GM13976 (cell line): Measurements from ENCODE around the gene RBM33.

Source experiments
- DNase-seq: peaks from one replicate; pipeline ENCODE4 v3.0.0; 2012; ENCODE audit warnings: low spot score
- CTCF ChIP-seq: IDR thresholded peaks from 2 replicates; pipeline ENCODE4 v1.5.1; 2012; ENCODE audit warnings: borderline replicate concordance, mild to moderate bottlenecking; ENCODE audit not compliant: insufficient read depth; ENCODE audit errors: extremely low read depth, missing control alignments, control extremely low read depth
- in situ Hi-C: fragments of 300-500 bp; cut with MboI; formaldehyde crosslinking; loops from one replicate; pipeline ENCODE4 v1.12.0; 2022; ENCODE audit warnings: low sequenced_read_pairs, mixed read lengths, inconsistent platforms; ENCODE audit not compliant: unreplicated experiment

The RBM33 gene

GRCh38 chr7:155759740-155760430 lies 115.4 kb downstream of the RBM33 start:
- TF ChIP-seq CTCF = no peak
- in situ Hi-C loops = loop anchor here (10.0 kb wide), 1 partner anchor 165 kb away; no protein-coding TSS in a partner anchor
- no peak for DNase-seq

- in situ Hi-C loops = no loop called here
- TF ChIP-seq CTCF = no peak
- no peak for DNase-seq
Measured at GRCh38 chr7:155761162-155761561, 116.7 kb downstream of the RBM33 start.

GRCh38 chr7:155762036-155762435 lies 117.6 kb downstream of the RBM33 start:
- TF ChIP-seq CTCF = no peak
- DNase-seq = no peak
- in situ Hi-C loops = no loop called here

DNA sequence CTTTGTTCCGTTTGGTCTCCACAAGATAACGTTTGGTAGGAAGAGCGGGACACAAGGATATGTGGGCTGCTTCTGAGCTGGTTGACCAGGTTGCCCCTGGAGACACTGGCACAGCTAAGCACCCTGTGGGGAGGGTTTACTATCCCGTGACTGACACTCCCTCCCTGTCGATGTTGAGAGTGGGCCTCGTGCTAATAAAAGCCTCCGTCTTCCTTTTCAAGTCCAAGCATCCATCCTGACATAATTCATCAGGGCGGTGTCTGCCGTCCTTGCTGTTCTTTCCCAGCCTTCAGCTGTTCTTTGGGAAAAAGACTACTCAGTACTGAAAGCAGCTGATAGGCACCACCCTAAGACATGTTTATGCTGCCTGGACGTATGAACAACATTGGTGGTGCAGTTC lies 118.2 kb downstream of the RBM33 start:
- in situ Hi-C loops = no loop called here
- no peak for TF ChIP-seq CTCF
- DNase-seq = no peak

GRCh38 chr7:155763122-155763521 lies 118.7 kb downstream of the RBM33 start:
- no peak for TF ChIP-seq CTCF
- DNase-seq = no peak
- in situ Hi-C loops = no loop called here

DNA sequence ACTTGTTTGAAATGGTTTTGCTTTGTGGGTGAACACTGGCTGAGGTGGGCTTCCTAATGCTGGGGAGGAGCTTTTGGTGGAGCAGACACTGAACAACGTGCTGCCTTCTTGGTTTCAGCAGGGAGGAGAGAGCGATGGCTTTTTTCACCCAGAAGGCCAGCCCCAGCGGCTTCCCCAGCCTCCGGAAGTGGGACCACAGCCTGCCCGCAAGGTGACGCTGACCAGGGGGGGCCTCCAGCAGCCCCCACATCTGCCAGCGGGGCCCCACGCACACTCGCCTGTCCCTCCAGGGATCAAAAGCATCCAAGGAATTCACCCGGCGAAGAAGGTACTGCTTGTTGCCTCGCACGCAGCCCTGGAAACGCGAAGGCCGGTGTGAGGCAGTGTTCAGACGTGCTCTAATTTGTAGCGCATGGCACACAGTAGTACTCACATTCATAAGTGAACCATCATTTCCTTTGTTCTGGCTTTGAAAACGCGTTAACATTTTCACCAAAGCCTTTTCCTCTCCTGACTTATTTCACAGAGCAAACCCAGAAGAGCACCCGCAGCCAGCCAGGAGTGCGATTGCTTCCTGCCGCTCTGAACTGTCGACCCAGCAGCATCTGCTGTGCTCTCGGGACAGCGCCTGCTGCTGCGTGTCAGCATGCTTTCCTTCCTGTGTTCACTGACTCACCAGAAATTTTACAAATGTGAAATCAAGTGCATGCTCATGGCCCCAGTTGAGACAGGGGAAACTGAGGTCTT lies 119.4 kb downstream of the RBM33 start:
- TF ChIP-seq CTCF = no peak
- in situ Hi-C loops = no loop called here
- DNase-seq = peak; percentile 76
